Measurements from ENCODE around the gene IQCN.

- no peak for TF ChIP-seq CTCF (IDR thresholded peaks at IDR 0.05)
- no peak for TF ChIP-seq POLR2A (IDR thresholded peaks at IDR 0.05)
- TF ChIP-seq POLR2AphosphoS5 (IDR thresholded peaks at IDR 0.05): no peak
Measured at GRCh38 chr19:18321734-18322102, 47.5 kb upstream of the IQCN start.

Data from prostate gland (tissue), 2 donors.